SK-MEL-5 (cell line): ENCODE results near the gene THOC6. TPM values are rescaled to one million over a fixed set of nuclear protein-coding genes. Genes with fewer than 3 reads are reported as not detected.
"Not testable (repeated sequence)": the region's sequence is repeated elsewhere in the genome, so short reads cannot be mapped to it uniquely, and the experiment has no call there.

ENCODE experiments used
- DNase-seq: peaks from one replicate; pipeline ENCODE4 v3.0.0-alpha.2; 2016; ENCODE audit warnings: low read depth, low spot score
- in situ Hi-C: cut with HindIII; loops from 2 replicates; pipeline ENCODE4 v1.10.0; 2016; ENCODE audit warnings: low sequenced_read_pairs, high pct_unique_total_duplicates, low pct_unique_long_range_greater_than_20kb
- total RNA-seq: library from RNA; depleted of rRNA; stranded (reverse); fragments of >200 nt; shearing (Covaris generic); gene quantifications from 2 replicates; pipeline ENCODE4 v1.2.3, GENCODE V29; 2014

The THOC6 gene
- total RNA-seq, 1 experiment from 2014 or later, result 15.4 TPM

GRCh38 chr16:3042376-3042775 is 18.5 kb downstream of the THOC6 start:
- no peak for DNase-seq
- in situ Hi-C loops, result no loop called here

- in situ Hi-C loops, result no loop called here
- DNase-seq, result no peak
Measured at GRCh38 chr16:3044708-3045107, 20.9 kb downstream of the THOC6 start.

GRCh38 chr16:3045758-3046640 is 22.2 kb downstream of the THOC6 start, which contains the start of gene MMP25:
Gene MMP25, plus strand, starts transcription at chr16:3046561. Its CDS starts 357 bp downstream, at chr16:3046918.
- DNase-seq, result no peak
- in situ Hi-C loops, result no loop called here

GRCh38 chr16:3046641-3047386 is 23.0 kb downstream of the THOC6 start:
- in situ Hi-C loops, result no loop called here
- DNase-seq, result no peak

GRCh38 chr16:3047387-3047720 is 23.5 kb downstream of the THOC6 start:
- in situ Hi-C loops, result no loop called here
- no peak for DNase-seq

GRCh38 chr16:3049921-3050481 is 26.2 kb downstream of the THOC6 start:
- no peak for DNase-seq
- in situ Hi-C loops, result no loop called here

GRCh38 chr16:3050487-3050886 is 26.7 kb downstream of the THOC6 start:
- DNase-seq, result no peak
- in situ Hi-C loops, result no loop called here

- no peak for DNase-seq
- in situ Hi-C loops, result no loop called here
Measured at GRCh38 chr16:3051009-3051408, 27.2 kb downstream of the THOC6 start.

GRCh38 chr16:3051494-3051893 is 27.7 kb downstream of the THOC6 start:
- in situ Hi-C loops, result no loop called here
- no peak for DNase-seq

- in situ Hi-C loops, DNase-seq: not testable (repeated sequence)
Measured at GRCh38 chr16:3052571-3053329, 28.9 kb downstream of the THOC6 start.

GRCh38 chr16:3053330-3053710 is 29.5 kb downstream of the THOC6 start:
- in situ Hi-C loops, DNase-seq: not testable (repeated sequence)

GRCh38 chr16:3054965-3055733 is 31.3 kb downstream of the THOC6 start:
- in situ Hi-C loops, result no loop called here
- no peak for DNase-seq

GRCh38 chr16:3055734-3056115 is 31.9 kb downstream of the THOC6 start:
- DNase-seq, in situ Hi-C loops: not testable (repeated sequence)

GRCh38 chr16:3056336-3057180 is 32.7 kb downstream of the THOC6 start:
- in situ Hi-C loops, result no loop called here

GRCh38 chr16:3057181-3058138 is 33.6 kb downstream of the THOC6 start:
- no peak for DNase-seq
- in situ Hi-C loops, result no loop called here

More at GRCh38 chr16:3056336-3057180, 32.7 kb downstream of the THOC6 start:
- DNase-seq, result no peak
